GM12864 (cell line): ENCODE data around the gene VWC2L.

Experiments used
- DNase-seq: peaks from one replicate; pipeline ENCODE4 v3.0.0-alpha.2; 2011; ENCODE audit warnings: low read depth
- H3K4me3 ChIP-seq: 2 replicates; pipeline ENCODE4 v1.5.1; 2011; ENCODE audit warnings: mild to moderate bottlenecking, low read depth, low read length, control low read depth
- CTCF ChIP-seq: IDR thresholded peaks from 2 replicates; pipeline ENCODE4 v1.5.1; 2011; ENCODE audit warnings: low read depth, mild to moderate bottlenecking, moderate library complexity, low read length, control low read depth, inconsistent platforms; ENCODE audit errors: missing control alignments

The VWC2L gene

GRCh38 chr2:214481204-214481603, 70.3 kb downstream of the VWC2L start:
- H3K4me3 ChIP-seq, result no peak overlapping the region
- DNase-seq, result no peak
- no peak for TF ChIP-seq CTCF

GRCh38 chr2:214482728-214483127, 71.9 kb downstream of the VWC2L start:
- TF ChIP-seq CTCF, result no peak
- no peak overlapping the region for H3K4me3 ChIP-seq
- DNase-seq, result no peak

GRCh38 chr2:214484239-214484638, 73.4 kb downstream of the VWC2L start:
- H3K4me3 ChIP-seq, result no peak overlapping the region
- TF ChIP-seq CTCF, result no peak
- DNase-seq, result no peak

- no peak for TF ChIP-seq CTCF
- no peak overlapping the region for H3K4me3 ChIP-seq
- DNase-seq, result no peak
These were observed 73.8 kb downstream of the VWC2L start for GRCh38 chr2:214484701-214485100.

- no peak for TF ChIP-seq CTCF
- DNase-seq, result no peak
- H3K4me3 ChIP-seq, result no peak overlapping the region
These were observed 78.3 kb downstream of the VWC2L start for GRCh38 chr2:214489181-214489580.

GRCh38 chr2:214489702-214490101, 78.8 kb downstream of the VWC2L start:
- no peak for DNase-seq
- H3K4me3 ChIP-seq, result no peak overlapping the region

More at GRCh38 chr2:214489702-214490101, 78.8 kb downstream of the VWC2L start:
- TF ChIP-seq CTCF, result no peak
